GM12878 (cell line): Measurements from ENCODE around the gene DNAAF1. TPM values are rescaled to one million over a fixed set of nuclear protein-coding genes. Genes with fewer than 3 reads are reported as not detected.

Source experiments
- BCL11A ChIP-seq: IDR thresholded peaks from 2 replicates; pipeline ENCODE4 v1.6.1; 2011; ENCODE audit warnings: low read depth, low read length
- CHD4 ChIP-seq: fragments of 200-600 bp; sonication (generic); IDR thresholded peaks from 2 replicates; pipeline ENCODE4 v1.6.1; 2016; ENCODE audit warnings: mild to moderate bottlenecking
- E2F8 ChIP-seq: fragments of 450-650 bp; IDR thresholded peaks from 2 replicates; pipeline ENCODE4 v1.6.1; 2018; ENCODE audit warnings: mild to moderate bottlenecking, low read depth, moderate library complexity; ENCODE audit not compliant: partially characterized antibody
- EGR1 ChIP-seq, 2 experiments: IDR thresholded peaks; 1 replicate in 1 of 2; 2 replicates in 1 of 2; pipeline ENCODE4 v1.6.1; 2011 to 2012; ENCODE audit warnings: low read depth in 2 of 2, low read length in 2 of 2, borderline replicate concordance in 1 of 2, mild to moderate bottlenecking in 1 of 2, moderate library complexity in 1 of 2
- polyA plus RNA-seq, 11 experiments: library from polyadenylated mRNA; depleted of rRNA in 4 of 11; unstranded in 6 of 11; stranded (reverse) in 5 of 11; fragments of >200 nt; fragmentation: Nextera tagmentation in 4 of 11; fragmentation: Illumina TruSeq in 1 of 11; extraction: Ambion mirVana in 4 of 11; extraction: Trizol in 1 of 11; gene quantifications; 1 replicate in 1 of 11; 2 replicates in 10 of 11; pipeline versions ENCODE4 v1.2.1 to v1.2.3, GENCODE V29; 2011 to 2016; ENCODE audit warnings: inconsistent platforms in 2 of 11, missing spikeins in 2 of 11, low read depth in 1 of 11
- total RNA-seq, 4 experiments: library from RNA; depleted of rRNA in 3 of 4; stranded (reverse); fragments of >200 nt in 3 of 4; fragmentation: Illumina TruSeq in 1 of 4; extraction: Trizol in 1 of 4; gene quantifications; 2 replicates each; pipeline versions ENCODE4 v1.2.1 to v1.2.3, GENCODE V29; 2013 to 2021
- TF ChIP-seq, protein P1 (sequence below): fragments of 450-650 bp; IDR thresholded peaks from 2 replicates; pipeline ENCODE4 v1.6.1; 2017; ENCODE audit warnings: mild to moderate bottlenecking, moderate library complexity
- TF ChIP-seq, protein P2 (sequence below): fragments of 450-650 bp; formaldehyde crosslinking; IDR thresholded peaks from 2 replicates; pipeline ENCODE4 v1.5.0; 2022; ENCODE audit warnings: mild to moderate bottlenecking, missing genetic modification characterization
- TF ChIP-seq, protein P3 (sequence below): fragments of 150-350 bp; IDR thresholded peaks from 2 replicates; pipeline ENCODE4 v1.6.1; 2016; ENCODE audit warnings: low read depth, low read length

DNAAF1 gene
- total and polyA plus RNA-seq, 10 of the 15 experiments (the other 5 are each of a cell fraction or from before 2014, with no cell fraction given), result 0.02 to 0.76 (median 0.08) TPM; not detected in 6

- TF ChIP-seq, protein P1, sequence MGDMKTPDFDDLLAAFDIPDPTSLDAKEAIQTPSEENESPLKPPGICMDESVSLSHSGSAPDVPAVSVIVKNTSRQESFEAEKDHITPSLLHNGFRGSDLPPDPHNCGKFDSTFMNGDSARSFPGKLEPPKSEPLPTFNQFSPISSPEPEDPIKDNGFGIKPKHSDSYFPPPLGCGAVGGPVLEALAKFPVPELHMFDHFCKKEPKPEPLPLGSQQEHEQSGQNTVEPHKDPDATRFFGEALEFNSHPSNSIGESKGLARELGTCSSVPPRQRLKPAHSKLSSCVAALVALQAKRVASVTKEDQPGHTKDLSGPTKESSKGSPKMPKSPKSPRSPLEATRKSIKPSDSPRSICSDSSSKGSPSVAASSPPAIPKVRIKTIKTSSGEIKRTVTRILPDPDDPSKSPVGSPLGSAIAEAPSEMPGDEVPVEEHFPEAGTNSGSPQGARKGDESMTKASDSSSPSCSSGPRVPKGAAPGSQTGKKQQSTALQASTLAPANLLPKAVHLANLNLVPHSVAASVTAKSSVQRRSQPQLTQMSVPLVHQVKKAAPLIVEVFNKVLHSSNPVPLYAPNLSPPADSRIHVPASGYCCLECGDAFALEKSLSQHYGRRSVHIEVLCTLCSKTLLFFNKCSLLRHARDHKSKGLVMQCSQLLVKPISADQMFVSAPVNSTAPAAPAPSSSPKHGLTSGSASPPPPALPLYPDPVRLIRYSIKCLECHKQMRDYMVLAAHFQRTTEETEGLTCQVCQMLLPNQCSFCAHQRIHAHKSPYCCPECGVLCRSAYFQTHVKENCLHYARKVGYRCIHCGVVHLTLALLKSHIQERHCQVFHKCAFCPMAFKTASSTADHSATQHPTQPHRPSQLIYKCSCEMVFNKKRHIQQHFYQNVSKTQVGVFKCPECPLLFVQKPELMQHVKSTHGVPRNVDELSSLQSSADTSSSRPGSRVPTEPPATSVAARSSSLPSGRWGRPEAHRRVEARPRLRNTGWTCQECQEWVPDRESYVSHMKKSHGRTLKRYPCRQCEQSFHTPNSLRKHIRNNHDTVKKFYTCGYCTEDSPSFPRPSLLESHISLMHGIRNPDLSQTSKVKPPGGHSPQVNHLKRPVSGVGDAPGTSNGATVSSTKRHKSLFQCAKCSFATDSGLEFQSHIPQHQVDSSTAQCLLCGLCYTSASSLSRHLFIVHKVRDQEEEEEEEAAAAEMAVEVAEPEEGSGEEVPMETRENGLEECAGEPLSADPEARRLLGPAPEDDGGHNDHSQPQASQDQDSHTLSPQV, result no peak
- TF ChIP-seq, protein P2, sequence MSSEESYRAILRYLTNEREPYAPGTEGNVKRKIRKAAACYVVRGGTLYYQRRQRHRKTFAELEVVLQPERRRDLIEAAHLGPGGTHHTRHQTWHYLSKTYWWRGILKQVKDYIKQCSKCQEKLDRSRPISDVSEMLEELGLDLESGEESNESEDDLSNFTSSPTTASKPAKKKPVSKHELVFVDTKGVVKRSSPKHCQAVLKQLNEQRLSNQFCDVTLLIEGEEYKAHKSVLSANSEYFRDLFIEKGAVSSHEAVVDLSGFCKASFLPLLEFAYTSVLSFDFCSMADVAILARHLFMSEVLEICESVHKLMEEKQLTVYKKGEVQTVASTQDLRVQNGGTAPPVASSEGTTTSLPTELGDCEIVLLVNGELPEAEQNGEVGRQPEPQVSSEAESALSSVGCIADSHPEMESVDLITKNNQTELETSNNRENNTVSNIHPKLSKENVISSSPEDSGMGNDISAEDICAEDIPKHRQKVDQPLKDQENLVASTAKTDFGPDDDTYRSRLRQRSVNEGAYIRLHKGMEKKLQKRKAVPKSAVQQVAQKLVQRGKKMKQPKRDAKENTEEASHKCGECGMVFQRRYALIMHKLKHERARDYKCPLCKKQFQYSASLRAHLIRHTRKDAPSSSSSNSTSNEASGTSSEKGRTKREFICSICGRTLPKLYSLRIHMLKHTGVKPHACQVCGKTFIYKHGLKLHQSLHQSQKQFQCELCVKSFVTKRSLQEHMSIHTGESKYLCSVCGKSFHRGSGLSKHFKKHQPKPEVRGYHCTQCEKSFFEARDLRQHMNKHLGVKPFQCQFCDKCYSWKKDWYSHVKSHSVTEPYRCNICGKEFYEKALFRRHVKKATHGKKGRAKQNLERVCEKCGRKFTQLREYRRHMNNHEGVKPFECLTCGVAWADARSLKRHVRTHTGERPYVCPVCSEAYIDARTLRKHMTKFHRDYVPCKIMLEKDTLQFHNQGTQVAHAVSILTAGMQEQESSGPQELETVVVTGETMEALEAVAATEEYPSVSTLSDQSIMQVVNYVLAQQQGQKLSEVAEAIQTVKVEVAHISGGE (CRISPR knock-in tag), result no peak
- TF ChIP-seq E2F8 (no peak), BCL11A (no peak), CHD4 (no peak), EGR1 (IDR thresholded peaks at IDR 0.05; ENCODE audit: borderline replicate concordance in 1 of 2, low read depth in 2 of 2, low read length in 2 of 2) (no peak)
- TF ChIP-seq, protein P3, sequence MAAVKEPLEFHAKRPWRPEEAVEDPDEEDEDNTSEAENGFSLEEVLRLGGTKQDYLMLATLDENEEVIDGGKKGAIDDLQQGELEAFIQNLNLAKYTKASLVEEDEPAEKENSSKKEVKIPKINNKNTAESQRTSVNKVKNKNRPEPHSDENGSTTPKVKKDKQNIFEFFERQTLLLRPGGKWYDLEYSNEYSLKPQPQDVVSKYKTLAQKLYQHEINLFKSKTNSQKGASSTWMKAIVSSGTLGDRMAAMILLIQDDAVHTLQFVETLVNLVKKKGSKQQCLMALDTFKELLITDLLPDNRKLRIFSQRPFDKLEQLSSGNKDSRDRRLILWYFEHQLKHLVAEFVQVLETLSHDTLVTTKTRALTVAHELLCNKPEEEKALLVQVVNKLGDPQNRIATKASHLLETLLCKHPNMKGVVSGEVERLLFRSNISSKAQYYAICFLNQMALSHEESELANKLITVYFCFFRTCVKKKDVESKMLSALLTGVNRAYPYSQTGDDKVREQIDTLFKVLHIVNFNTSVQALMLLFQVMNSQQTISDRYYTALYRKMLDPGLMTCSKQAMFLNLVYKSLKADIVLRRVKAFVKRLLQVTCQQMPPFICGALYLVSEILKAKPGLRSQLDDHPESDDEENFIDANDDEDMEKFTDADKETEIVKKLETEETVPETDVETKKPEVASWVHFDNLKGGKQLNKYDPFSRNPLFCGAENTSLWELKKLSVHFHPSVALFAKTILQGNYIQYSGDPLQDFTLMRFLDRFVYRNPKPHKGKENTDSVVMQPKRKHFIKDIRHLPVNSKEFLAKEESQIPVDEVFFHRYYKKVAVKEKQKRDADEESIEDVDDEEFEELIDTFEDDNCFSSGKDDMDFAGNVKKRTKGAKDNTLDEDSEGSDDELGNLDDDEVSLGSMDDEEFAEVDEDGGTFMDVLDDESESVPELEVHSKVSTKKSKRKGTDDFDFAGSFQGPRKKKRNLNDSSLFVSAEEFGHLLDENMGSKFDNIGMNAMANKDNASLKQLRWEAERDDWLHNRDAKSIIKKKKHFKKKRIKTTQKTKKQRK, result no peak
Observed at GRCh38 chr16:84107921-84108320, 37.2 kb upstream of the DNAAF1 start (continued).
